Kidney (tissue), 14 donors: ENCODE data around the gene VTI1A. TPM values are rescaled to one million over a fixed set of nuclear protein-coding genes. Genes with fewer than 3 reads are reported as not detected.

Source experiments
- DNase-seq, 5 donors: peaks; one replicate each; pipeline ENCODE4 v3.0.0-alpha.2; 2013 to 2020
- FAIRE-seq: peaks from 2 replicates; lab custom pipeline; 2012; peaks lifted over from hg19 to GRCh38; lab: Jason Lieb, UNC
- H3K27ac ChIP-seq, 2 donors: one replicate each; pipeline ENCODE4 v1.7.0; 2013; ENCODE audit warnings: low read depth in 2 of 2, low read length in 2 of 2, inconsistent platforms in 1 of 2
- H3K27me3 ChIP-seq: one replicate; pipeline ENCODE4 v1.7.1; 2013; ENCODE audit warnings: low read length, inconsistent platforms; ENCODE audit not compliant: control insufficient read depth, insufficient read depth
- H3K36me3 ChIP-seq, 3 donors: one replicate each; pipeline versions ENCODE4 v1.7.0 to v1.7.1; 2013; ENCODE audit warnings: low read length in 3 of 3, control low read depth in 1 of 3, inconsistent platforms in 1 of 3; ENCODE audit not compliant: insufficient read depth in 3 of 3, control insufficient read depth in 2 of 3
- H3K4me1 ChIP-seq, 3 donors: one replicate each; pipeline versions ENCODE4 v1.7.0 to v1.7.1; 2013; ENCODE audit warnings: low read length in 3 of 3, inconsistent platforms in 1 of 3, low read depth in 1 of 3; ENCODE audit not compliant: control insufficient read depth in 2 of 3, insufficient read depth in 2 of 3
- H3K4me3 ChIP-seq, 3 donors: one replicate each; pipeline versions ENCODE4 v1.7.0 to v1.8.1; 2013; ENCODE audit warnings: low read length in 3 of 3, control low read depth in 1 of 3, inconsistent platforms in 1 of 3
- H3K9ac ChIP-seq, 3 donors: one replicate each; pipeline versions ENCODE4 v1.7.0 to v1.7.1; 2013; ENCODE audit warnings: low read length in 3 of 3, control low read depth in 1 of 3, inconsistent platforms in 1 of 3
- H3K9me3 ChIP-seq, 3 donors: one replicate each; pipeline versions ENCODE4 v1.7.0 to v1.7.1; 2013; ENCODE audit warnings: low read length in 3 of 3, control low read depth in 1 of 3, inconsistent platforms in 1 of 3; ENCODE audit not compliant: control insufficient read depth in 2 of 3, insufficient read depth in 1 of 3
- intact Hi-C: fragments of 100-400 bp; cut with DNase I; formaldehyde crosslinking; loops from one replicate; pipeline ENCODE4 v1.11.1; 2022
- polyA plus RNA-seq: library from polyadenylated mRNA; stranded (reverse); fragments of 350-450 nt; fragmentation: Illumina TruSeq; extraction: RNeasy Lipid Tissue Mini Kit (QIAGEN cat#74804); gene quantifications from one replicate; pipeline ENCODE4 v1.2.3, GENCODE V29; 2014; ENCODE audit warnings: low read depth, low replicate concordance; ENCODE audit not compliant: insufficient read depth
- total RNA-seq: library from RNA; stranded (reverse); fragmentation: NEBNext Ultra II Directional; extraction: Animal tissue kit (Norgen Biotek cat#: 25700); gene quantifications from one replicate; pipeline ENCODE4 v1.2.1, GENCODE V29; 2021
- TF ChIP-seq, protein P1 (sequence below): IDR thresholded peaks from 3 replicates; pipeline ENCODE4 v1.5.1; 2012; ENCODE audit warnings: mild to moderate bottlenecking, moderate library complexity, borderline replicate concordance; ENCODE audit not compliant: insufficient read depth; ENCODE audit errors: extremely low read depth
- donor health status: control.
- donor health status: control.
- donor health status: control.
- donor health status: control.
- donor health status: control.
- donor health status: DM: yes; HTN: yes; CAD: no.
- donor health status: Normal renal cell carcinoma (clear cell type).

Gene VTI1A
- total and polyA plus RNA-seq, 2 donors from 2014 or later = 9.2 to 41.8 TPM

GRCh38 chr10:112817981-112818777 is 371.2 kb downstream of the VTI1A start:
- DNase-seq = peak in 1 of 5 donors; percentile 39
- no peak overlapping the region for H3K4me3 ChIP-seq
- intact Hi-C loops = no loop called here
- no peak overlapping the region for H3K27ac ChIP-seq
- no peaks in the 10 kb centered on the region for H3K27me3 ChIP-seq
- H3K4me1 ChIP-seq = peaks cover 0 to 3% (median 0%) of the 10 kb centered on the region in 3 donors
- H3K36me3 ChIP-seq = no peaks in the 10 kb centered on the region
- no peaks in the 10 kb centered on the region for H3K9me3 ChIP-seq
- no peak for FAIRE-seq
- H3K9ac ChIP-seq = no peak overlapping the region
- TF ChIP-seq, protein P1, sequence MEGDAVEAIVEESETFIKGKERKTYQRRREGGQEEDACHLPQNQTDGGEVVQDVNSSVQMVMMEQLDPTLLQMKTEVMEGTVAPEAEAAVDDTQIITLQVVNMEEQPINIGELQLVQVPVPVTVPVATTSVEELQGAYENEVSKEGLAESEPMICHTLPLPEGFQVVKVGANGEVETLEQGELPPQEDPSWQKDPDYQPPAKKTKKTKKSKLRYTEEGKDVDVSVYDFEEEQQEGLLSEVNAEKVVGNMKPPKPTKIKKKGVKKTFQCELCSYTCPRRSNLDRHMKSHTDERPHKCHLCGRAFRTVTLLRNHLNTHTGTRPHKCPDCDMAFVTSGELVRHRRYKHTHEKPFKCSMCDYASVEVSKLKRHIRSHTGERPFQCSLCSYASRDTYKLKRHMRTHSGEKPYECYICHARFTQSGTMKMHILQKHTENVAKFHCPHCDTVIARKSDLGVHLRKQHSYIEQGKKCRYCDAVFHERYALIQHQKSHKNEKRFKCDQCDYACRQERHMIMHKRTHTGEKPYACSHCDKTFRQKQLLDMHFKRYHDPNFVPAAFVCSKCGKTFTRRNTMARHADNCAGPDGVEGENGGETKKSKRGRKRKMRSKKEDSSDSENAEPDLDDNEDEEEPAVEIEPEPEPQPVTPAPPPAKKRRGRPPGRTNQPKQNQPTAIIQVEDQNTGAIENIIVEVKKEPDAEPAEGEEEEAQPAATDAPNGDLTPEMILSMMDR = no peak

DNA sequence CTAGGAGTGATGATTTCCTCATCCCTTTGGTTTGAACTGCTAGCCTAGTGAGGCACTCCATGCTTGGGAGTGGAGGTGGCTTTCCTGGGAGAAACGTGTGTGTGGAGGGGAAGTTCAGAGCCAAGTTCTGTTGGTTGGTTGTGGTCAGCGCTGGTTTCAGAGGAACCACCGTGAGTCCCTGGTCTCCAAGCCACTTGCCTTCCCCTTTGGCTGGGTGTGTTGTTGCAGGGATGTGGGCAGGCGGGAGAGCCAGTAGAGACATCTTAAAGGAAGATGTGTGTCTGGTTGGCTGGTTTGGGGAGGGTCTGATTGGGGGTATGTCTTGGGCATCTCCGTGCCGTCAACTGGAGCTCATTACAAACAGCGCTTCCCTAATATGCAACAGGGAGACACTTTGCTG is 372.2 kb downstream of the VTI1A start:
- Histone ChIP-seq H3K4me1 (peaks cover 0 to 3% (median 0%) of the 10 kb centered on the region in 3 donors), H3K9me3 (no peaks in the 10 kb centered on the region), H3K4me3 (no peak overlapping the region), H3K36me3 (no peaks in the 10 kb centered on the region), H3K9ac (no peak overlapping the region), H3K27ac (no peak overlapping the region), H3K27me3 (no peaks in the 10 kb centered on the region)
- FAIRE-seq = no peak
- TF ChIP-seq, protein P1 = no peak
- DNase-seq = peak in 1 of 5 donors; percentile 14
- intact Hi-C loops = no loop called here

GRCh38 chr10:112820320-112820719 is 373.3 kb downstream of the VTI1A start:
- H3K27ac ChIP-seq = no peak overlapping the region
- no peaks in the 10 kb centered on the region for H3K36me3 ChIP-seq
- no peak overlapping the region for H3K9ac ChIP-seq
- no peak overlapping the region for H3K4me3 ChIP-seq
- no peaks in the 10 kb centered on the region for H3K9me3 ChIP-seq
- TF ChIP-seq, protein P1 = no peak
- intact Hi-C loops = no loop called here
- peaks cover 0 to 3% (median 0%) of the 10 kb centered on the region in 3 donors for H3K4me1 ChIP-seq
- no peak for DNase-seq
- no peak for FAIRE-seq
- no peaks in the 10 kb centered on the region for H3K27me3 ChIP-seq
